Spleen (tissue), 11 donors: ENCODE data around the gene TRIM9. TPM values are rescaled to one million over a fixed set of nuclear protein-coding genes. Genes with fewer than 3 reads are reported as not detected.
A peak's percentile ranks its signal among the peaks of the same experiment; 100 is the strongest.

Experiments used
- DNase-seq: peaks from one replicate; pipeline ENCODE4 v3.0.0-alpha.2; 2020
- H3K27ac ChIP-seq, 8 donors: fragments of 200-600 bp; sonication (generic) in 7 of 8; 1 replicate in 4 of 8; 2 replicates in 4 of 8; pipeline versions ENCODE4 v1.5.0 to v1.8.0; 2016 to 2021; ENCODE audit warnings: inconsistent platforms in 4 of 8, mild to moderate bottlenecking in 4 of 8, moderate library complexity in 1 of 8
- H3K27me3 ChIP-seq, 7 donors: fragments of 200-600 bp; sonication (generic) in 6 of 7; replicated peaks in 1 of 7; 1 replicate in 4 of 7; 2 replicates in 3 of 7; pipeline versions ENCODE4 v1.5.0 to v1.8.0; 2016 to 2021; ENCODE audit warnings: inconsistent platforms in 3 of 7, mild to moderate bottlenecking in 1 of 7
- H3K36me3 ChIP-seq, 6 donors: fragments of 200-600 bp; sonication (generic) in 5 of 6; 1 replicate in 4 of 6; 2 replicates in 2 of 6; pipeline versions ENCODE4 v1.5.0 to v1.8.0; 2016 to 2021; ENCODE audit warnings: inconsistent platforms in 2 of 6
- H3K4me1 ChIP-seq, 6 donors: fragments of 200-600 bp; sonication (generic) in 5 of 6; 1 replicate in 3 of 6; 2 replicates in 3 of 6; pipeline versions ENCODE4 v1.5.0 to v1.8.0; 2016 to 2021; ENCODE audit warnings: inconsistent platforms in 3 of 6
- H3K4me3 ChIP-seq, 8 donors: fragments of 200-600 bp; sonication (generic) in 7 of 8; 1 replicate in 4 of 8; 2 replicates in 4 of 8; pipeline versions ENCODE4 v1.5.0 to v1.8.0; 2016 to 2021; ENCODE audit warnings: inconsistent platforms in 4 of 8, mild to moderate bottlenecking in 4 of 8, moderate library complexity in 2 of 8
- H3K9me3 ChIP-seq, 8 donors: fragments of 200-600 bp; sonication (generic) in 7 of 8; 1 replicate in 4 of 8; 2 replicates in 4 of 8; pipeline versions ENCODE4 v1.5.0 to v1.8.0; 2016 to 2021; ENCODE audit warnings: inconsistent platforms in 4 of 8
- CTCF ChIP-seq, 11 experiments: fragments of 200-600 bp in 7 of 11; fragments of 450-650 bp in 4 of 11; sonication (generic) in 4 of 11; IDR thresholded peaks in 8 of 11; conservative IDR thresholded peaks in 3 of 11; 1 replicate in 7 of 11; 2 replicates in 4 of 11; pipeline versions ENCODE4 v1.4.0 to v1.8.0; 2016 to 2021; ENCODE audit warnings: antibody characterized with exemption in 11 of 11, inconsistent platforms in 4 of 11, mild to moderate bottlenecking in 1 of 11
- POLR2A ChIP-seq, 3 donors: fragments of 450-650 bp; IDR thresholded peaks; one replicate each; pipeline ENCODE4 v1.5.1; 2017; ENCODE audit warnings: antibody characterized with exemption in 3 of 3, mild to moderate bottlenecking in 1 of 3
- POLR2AphosphoS5 ChIP-seq, 3 donors: sonication (generic); formaldehyde crosslinking; IDR thresholded peaks; one replicate each; pipeline ENCODE4 v1.5.1; 2017; ENCODE audit warnings: antibody characterized with exemption in 3 of 3
- WGBS, 5 donors: extraction: QIAGEN DNeasy Blood & Tissue Kit in 3 of 5; methylation state at CpG; one replicate each; pipeline versions ENCODE4 v1.1.5 to v1.1.7; 2013 to 2018; 5-methylcytosine and 5-hydroxymethylcytosine counted together
- intact Hi-C: fragments of 100-400 bp; cut with DNase I; formaldehyde crosslinking; loops from one replicate; pipeline ENCODE4 v1.15.0; 2023; ENCODE audit warnings: low total_unique reads
- polyA plus RNA-seq, 3 donors: library from polyadenylated mRNA; stranded (reverse); fragments of 200-250 nt; gene quantifications; one replicate each; pipeline ENCODE4 v1.2.1, GENCODE V29; 2013
- total RNA-seq, 7 donors: library from RNA; depleted of rRNA in 3 of 7; stranded (reverse); fragments of >200 nt in 3 of 7; fragmentation: NEBNext Ultra II Directional in 4 of 7; extraction: Animal tissue kit (Norgen Biotek cat#: 25700) in 4 of 7; gene quantifications; one replicate each; pipeline versions ENCODE4 v1.1.0 to v1.2.1, GENCODE V29; 2016 to 2021
- donor health status: healthy with polysubstance abuse.
- donor health status: DM: no; HTN: no; CAD: no; lungs with moderate emphysema.
- donor health status: DM: no; HTN: no; CAD: no.
- donor health status: Bipolar disorder and iron deficiency.
- donor health status: healthy.
- donor health status: DM: no; HTN: no; CAD: no.
- donor health status: DM: yes; HTN: yes; CAD: no.

TRIM9 gene
- total and polyA plus RNA-seq, 10 donors: 0.03 to 3.1 (median 1.1) TPM

GRCh38 chr14:50978888-50979287 lies 116.0 kb downstream of the TRIM9 start:
- H3K9me3 ChIP-seq: no peaks in the 10 kb centered on the region
- WGBS, 5 donors: 76 to 85% (median 79%) methylated on average over 4 of the region's 4 CpGs
- peaks cover 0 to 8% (median 0%) of the 10 kb centered on the region in 6 donors for H3K4me1 ChIP-seq
- H3K36me3 ChIP-seq: no peaks in the 10 kb centered on the region
- no peak for TF ChIP-seq POLR2AphosphoS5 (IDR thresholded peaks at IDR 0.05)
- TF ChIP-seq CTCF (IDR thresholded peaks at IDR 0.05 in 8 of 11, conservative IDR thresholded peaks at IDR 0.05 in 3 of 11): no peak
- TF ChIP-seq POLR2A (IDR thresholded peaks at IDR 0.05): no peak
- intact Hi-C loops: no loop called here
- no peak for DNase-seq
- H3K27ac ChIP-seq: no peak overlapping the region
- H3K27me3 ChIP-seq: no peaks in the 10 kb centered on the region
- no peak overlapping the region for H3K4me3 ChIP-seq

GRCh38 chr14:50978529-50978871 lies 116.4 kb downstream of the TRIM9 start:
- Histone ChIP-seq H3K27me3 (no peaks in the 10 kb centered on the region), H3K4me3 (no peak overlapping the region), H3K36me3 (no peaks in the 10 kb centered on the region), H3K4me1 (peaks cover 0 to 8% (median 0%) of the 10 kb centered on the region in 6 donors), H3K27ac (no peak overlapping the region), H3K9me3 (no peaks in the 10 kb centered on the region)
- DNase-seq: no peak
- no peak for TF ChIP-seq POLR2A (IDR thresholded peaks at IDR 0.05)
- no peak for TF ChIP-seq POLR2AphosphoS5 (IDR thresholded peaks at IDR 0.05)
- TF ChIP-seq CTCF (IDR thresholded peaks at IDR 0.05 in 8 of 11, conservative IDR thresholded peaks at IDR 0.05 in 3 of 11): no peak
- intact Hi-C loops: no loop called here
- WGBS, 5 donors: 79 to 96% (median 88%) methylated on average over 3 of the region's 3 CpGs

- Histone ChIP-seq H3K4me1 (peaks cover 0 to 8% (median 0%) of the 10 kb centered on the region in 6 donors), H3K36me3 (no peaks in the 10 kb centered on the region), H3K4me3 (no peak overlapping the region), H3K27me3 (no peaks in the 10 kb centered on the region), H3K9me3 (no peaks in the 10 kb centered on the region), H3K27ac (no peak overlapping the region)
- WGBS, 5 donors: 66 to 75% (median 68%) methylated on average over 3 of the region's 3 CpGs
- intact Hi-C loops: no loop called here
- no peak for TF ChIP-seq POLR2AphosphoS5 (IDR thresholded peaks at IDR 0.05)
- no peak for TF ChIP-seq CTCF (IDR thresholded peaks at IDR 0.05 in 8 of 11, conservative IDR thresholded peaks at IDR 0.05 in 3 of 11)
- TF ChIP-seq POLR2A (IDR thresholded peaks at IDR 0.05): no peak
- DNase-seq: peak; percentile 77
Observed at GRCh38 chr14:50977863-50978528, 116.9 kb downstream of the TRIM9 start.

- peaks cover 0 to 8% (median 0%) of the 10 kb centered on the region in 6 donors for H3K4me1 ChIP-seq
- DNase-seq: no peak
- WGBS, 5 donors: 87 to 95% (median 93%) methylated on average over 4 to 5 of the region's 5 CpGs
- TF ChIP-seq POLR2AphosphoS5 (IDR thresholded peaks at IDR 0.05): no peak
- no peak for TF ChIP-seq POLR2A (IDR thresholded peaks at IDR 0.05)
- TF ChIP-seq CTCF (IDR thresholded peaks at IDR 0.05 in 8 of 11, conservative IDR thresholded peaks at IDR 0.05 in 3 of 11): no peak
- no peaks in the 10 kb centered on the region for H3K27me3 ChIP-seq
- H3K36me3 ChIP-seq: no peaks in the 10 kb centered on the region
- H3K4me3 ChIP-seq: no peak overlapping the region
- H3K27ac ChIP-seq: no peak overlapping the region
- no peaks in the 10 kb centered on the region for H3K9me3 ChIP-seq
- intact Hi-C loops: no loop called here
Observed at GRCh38 chr14:50974118-50974517, 120.8 kb downstream of the TRIM9 start.
